GM13977 (cell line): ENCODE data around the gene UQCR10.

Experiments used
- DNase-seq: peaks from one replicate; pipeline ENCODE4 v3.0.0; 2012; ENCODE audit warnings: low spot score
- CTCF ChIP-seq: IDR thresholded peaks from 2 replicates; pipeline ENCODE4 v1.5.1; 2012; ENCODE audit warnings: mild to moderate bottlenecking, control low read depth; ENCODE audit not compliant: insufficient read depth; ENCODE audit errors: extremely low read depth, missing control alignments
- in situ Hi-C: fragments of 300-500 bp; cut with MboI; formaldehyde crosslinking; loops from one replicate; pipeline ENCODE4 v1.12.0; 2022; ENCODE audit warnings: low sequenced_read_pairs, low pct_unique_long_range_greater_than_20kb, mixed read lengths, inconsistent platforms; ENCODE audit not compliant: unreplicated experiment

Gene UQCR10

GRCh38 chr22:29729161-29729560 lies 38.0 kb upstream of the UQCR10 start:
- no peak for DNase-seq
- in situ Hi-C loops, result no loop called here
- no peak for TF ChIP-seq CTCF

- no peak for TF ChIP-seq CTCF
- no peak for DNase-seq
- in situ Hi-C loops, result no loop called here
Measured at GRCh38 chr22:29731058-29731850, 35.9 kb upstream of the UQCR10 start.

GRCh38 chr22:29732883-29733282 lies 34.3 kb upstream of the UQCR10 start:
- no peak for DNase-seq
- in situ Hi-C loops, result no loop called here
- no peak for TF ChIP-seq CTCF

- in situ Hi-C loops, result no loop called here
- no peak for TF ChIP-seq CTCF
- DNase-seq, result peak; percentile 70
Measured at GRCh38 chr22:29733362-29734201, 33.6 kb upstream of the UQCR10 start.

- in situ Hi-C loops, result no loop called here
Measured at GRCh38 chr22:29734406-29734805, 32.8 kb upstream of the UQCR10 start.

GRCh38 chr22:29734838-29735237 lies 32.3 kb upstream of the UQCR10 start:
- TF ChIP-seq CTCF, result no peak
- DNase-seq, result no peak
- in situ Hi-C loops, result no loop called here

More at GRCh38 chr22:29734406-29734805, 32.8 kb upstream of the UQCR10 start:
- TF ChIP-seq CTCF, result no peak
- DNase-seq, result no peak
